ENCODE data around the gene NACA2.

DNA sequence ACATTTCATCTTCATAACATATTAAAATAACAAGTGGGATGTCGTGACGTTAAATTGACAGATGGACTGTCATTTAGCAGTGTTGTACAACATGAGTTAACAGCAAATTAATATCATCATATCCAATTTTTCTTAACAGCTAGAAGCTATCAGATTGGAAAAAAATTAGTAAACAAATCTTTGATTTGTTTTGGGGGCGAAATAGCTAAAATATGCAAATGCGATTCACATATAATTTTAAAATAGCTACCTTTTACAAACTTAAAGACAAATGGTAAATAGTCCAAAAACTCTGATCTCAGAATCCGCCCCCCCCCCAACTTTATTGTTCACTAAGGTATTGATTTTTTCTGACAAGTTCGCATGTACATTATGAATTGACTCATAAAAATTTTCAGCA lies 20.3 kb upstream of the NACA2 start:
- TF ChIP-seq, protein P1, sequence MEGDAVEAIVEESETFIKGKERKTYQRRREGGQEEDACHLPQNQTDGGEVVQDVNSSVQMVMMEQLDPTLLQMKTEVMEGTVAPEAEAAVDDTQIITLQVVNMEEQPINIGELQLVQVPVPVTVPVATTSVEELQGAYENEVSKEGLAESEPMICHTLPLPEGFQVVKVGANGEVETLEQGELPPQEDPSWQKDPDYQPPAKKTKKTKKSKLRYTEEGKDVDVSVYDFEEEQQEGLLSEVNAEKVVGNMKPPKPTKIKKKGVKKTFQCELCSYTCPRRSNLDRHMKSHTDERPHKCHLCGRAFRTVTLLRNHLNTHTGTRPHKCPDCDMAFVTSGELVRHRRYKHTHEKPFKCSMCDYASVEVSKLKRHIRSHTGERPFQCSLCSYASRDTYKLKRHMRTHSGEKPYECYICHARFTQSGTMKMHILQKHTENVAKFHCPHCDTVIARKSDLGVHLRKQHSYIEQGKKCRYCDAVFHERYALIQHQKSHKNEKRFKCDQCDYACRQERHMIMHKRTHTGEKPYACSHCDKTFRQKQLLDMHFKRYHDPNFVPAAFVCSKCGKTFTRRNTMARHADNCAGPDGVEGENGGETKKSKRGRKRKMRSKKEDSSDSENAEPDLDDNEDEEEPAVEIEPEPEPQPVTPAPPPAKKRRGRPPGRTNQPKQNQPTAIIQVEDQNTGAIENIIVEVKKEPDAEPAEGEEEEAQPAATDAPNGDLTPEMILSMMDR (IDR thresholded peaks at IDR 0.05) = no peak
- no peak for TF ChIP-seq POLR2A (IDR thresholded peaks at IDR 0.05)
